IPS-NIHi7 (cell line): Measurements from ENCODE around the gene CDC42EP3.

ENCODE experiments used
- DNase-seq: peaks from one replicate; pipeline ENCODE4 v3.0.0; 2012; ENCODE audit warnings: mixed read lengths; ENCODE audit errors: extremely low spot score

CDC42EP3 gene

GRCh38 chr2:37637190-37637860 lies 34.1 kb downstream of the CDC42EP3 start:
- no peak for DNase-seq

- no peak for DNase-seq
Observed at GRCh38 chr2:37636381-37637066, 34.9 kb downstream of the CDC42EP3 start.

DNA sequence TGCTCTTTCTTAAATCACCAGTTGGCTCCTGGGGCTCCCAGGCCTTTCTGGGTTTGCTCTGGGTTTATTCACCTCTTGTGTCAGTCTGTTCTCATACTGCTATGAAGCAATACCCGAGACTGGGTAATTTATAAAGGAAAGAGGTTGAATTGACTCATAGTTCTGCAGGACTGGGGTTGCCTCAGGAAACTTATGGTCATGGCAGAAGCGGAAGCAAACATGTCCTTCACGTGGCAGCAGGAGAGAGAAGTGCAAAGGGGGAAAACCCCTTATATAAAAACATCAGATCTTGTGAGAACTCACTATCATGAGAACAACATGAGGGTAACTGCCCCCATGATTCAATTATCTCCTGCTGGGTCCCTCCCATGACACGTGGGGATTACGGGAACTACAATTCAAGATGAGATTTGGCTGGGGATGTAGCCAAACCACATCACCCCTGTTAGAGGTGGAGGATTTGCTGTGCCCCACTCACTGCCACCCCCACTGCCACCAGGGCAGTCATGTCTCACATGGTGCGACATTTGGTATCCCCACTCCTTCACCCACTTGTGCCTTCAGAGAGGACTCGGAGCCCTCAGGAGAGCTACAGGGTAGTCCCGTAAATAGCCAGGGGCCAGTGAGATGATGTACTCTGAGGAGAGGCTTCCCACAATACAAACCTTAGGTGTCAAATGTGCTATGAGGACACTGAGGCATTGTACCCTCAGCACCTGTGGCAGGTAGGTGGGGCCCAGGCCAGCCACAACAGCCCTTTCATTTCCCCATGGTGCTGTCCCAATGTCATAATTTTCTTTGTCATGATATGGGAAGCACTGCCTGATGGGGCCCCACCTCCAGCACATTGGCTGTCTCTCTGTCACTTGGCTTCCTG lies 35.7 kb downstream of the CDC42EP3 start:
- no peak for DNase-seq

DNA sequence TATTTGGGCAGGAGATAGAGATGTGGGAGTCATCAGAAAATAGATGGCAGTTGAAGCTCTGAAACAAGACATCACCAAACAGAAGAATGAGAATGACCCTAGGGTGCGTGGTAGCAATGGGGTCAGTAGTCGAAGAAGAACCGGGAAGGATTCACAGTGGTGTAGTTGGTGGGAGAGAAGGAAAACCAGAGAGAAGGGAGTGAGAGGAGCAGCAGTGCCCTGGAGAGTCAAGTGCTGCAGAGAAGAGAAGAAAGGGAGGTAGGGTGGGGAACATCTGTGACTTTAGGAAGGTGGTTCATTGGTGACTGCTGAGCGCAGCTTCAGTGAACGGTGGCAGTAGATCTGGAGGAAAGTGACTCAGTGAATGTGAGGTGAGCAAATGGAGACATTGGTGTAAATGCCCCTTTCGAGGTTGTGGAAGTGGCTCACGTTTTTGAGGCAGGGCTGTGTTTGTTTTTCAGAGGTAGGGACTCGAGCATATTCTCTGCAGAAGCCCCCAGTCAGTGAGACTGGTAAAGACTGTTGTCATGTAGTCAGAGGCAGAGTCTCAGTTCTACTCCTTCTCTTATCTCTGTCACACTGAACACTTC lies 36.4 kb downstream of the CDC42EP3 start:
- no peak for DNase-seq

- no peak for DNase-seq
Observed at GRCh38 chr2:37633845-37634244, 37.6 kb downstream of the CDC42EP3 start.

DNA sequence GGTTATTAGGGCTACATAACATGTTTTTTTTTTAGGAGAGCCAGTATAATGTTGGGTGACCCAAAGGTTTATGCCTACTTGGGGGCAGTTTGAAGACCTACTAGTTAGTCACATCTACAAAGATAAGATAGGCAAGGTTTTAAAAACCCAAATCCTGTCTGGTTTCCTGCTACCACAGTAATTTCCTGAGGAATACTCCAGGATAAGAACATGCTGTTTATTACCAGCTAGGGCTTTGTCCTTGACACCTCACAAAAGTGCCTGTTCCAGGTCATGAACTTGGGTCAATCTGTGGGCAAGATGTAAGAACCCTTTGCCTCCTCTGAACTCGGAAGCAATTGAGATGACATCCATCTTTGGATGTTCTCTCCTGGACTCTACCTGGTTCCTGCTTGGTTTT lies 38.2 kb downstream of the CDC42EP3 start:
- DNase-seq, result no peak

DNA sequence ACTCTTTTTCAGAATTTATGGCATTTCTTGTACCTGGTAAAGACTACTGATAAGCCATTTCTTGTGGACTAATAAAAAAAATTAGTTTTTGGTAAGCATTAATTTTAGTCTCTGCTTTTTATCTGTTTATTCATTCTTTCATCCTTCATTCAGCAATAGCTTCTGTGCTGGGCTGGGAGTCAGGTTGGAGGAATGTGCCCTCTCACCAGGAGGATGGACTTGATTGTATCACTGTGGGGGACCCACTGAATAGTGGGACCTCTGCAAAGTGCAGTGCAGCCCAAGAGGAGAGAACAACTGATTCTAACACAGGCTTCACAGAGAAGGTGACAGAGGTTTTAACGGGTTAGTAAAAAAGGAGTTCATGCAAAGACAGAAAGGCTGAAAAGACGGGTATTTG lies 39.1 kb downstream of the CDC42EP3 start:
- no peak for DNase-seq

DNA sequence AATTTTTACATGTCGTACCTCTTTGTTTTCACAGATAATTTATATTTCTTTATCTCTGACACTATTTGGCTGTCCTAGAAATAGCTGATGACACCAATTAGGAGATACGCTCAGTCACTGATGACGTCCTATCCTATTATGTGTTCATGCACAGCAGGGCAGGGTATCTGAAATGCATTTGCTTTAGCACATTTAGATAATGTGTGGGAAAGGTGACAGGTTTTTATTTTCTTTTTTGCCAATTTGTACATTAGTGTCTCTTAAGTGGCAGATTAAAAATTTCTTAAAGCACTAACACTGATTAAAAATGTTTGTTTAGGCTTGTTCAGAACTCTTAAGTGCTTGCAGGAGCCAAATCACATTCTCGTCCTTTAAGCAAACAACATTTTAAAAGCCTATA lies 39.7 kb downstream of the CDC42EP3 start:
- no peak for DNase-seq

- DNase-seq, result no peak
Observed at GRCh38 chr2:37631292-37631691, 40.1 kb downstream of the CDC42EP3 start.

- DNase-seq, result no peak
Observed at GRCh38 chr2:37630776-37631175, 40.7 kb downstream of the CDC42EP3 start.

DNA sequence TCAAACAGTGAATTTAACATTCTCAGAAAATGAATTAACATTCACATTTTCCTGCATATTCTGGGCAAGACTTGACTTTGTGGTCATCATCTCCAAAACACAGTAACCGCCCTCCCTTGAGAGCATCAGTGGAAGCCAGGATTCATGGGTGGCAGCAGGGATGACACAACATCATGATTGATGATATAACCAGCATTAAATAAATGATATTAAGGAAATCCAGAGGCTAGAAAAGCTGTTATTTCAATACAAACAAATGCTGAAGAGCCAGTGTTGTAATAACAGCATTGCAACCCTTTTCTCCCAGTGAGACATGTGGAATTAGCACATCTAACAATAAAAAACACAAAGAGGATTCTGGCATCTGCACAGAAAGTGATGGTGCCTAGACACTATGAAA lies 41.1 kb downstream of the CDC42EP3 start:
- no peak for DNase-seq

DNA sequence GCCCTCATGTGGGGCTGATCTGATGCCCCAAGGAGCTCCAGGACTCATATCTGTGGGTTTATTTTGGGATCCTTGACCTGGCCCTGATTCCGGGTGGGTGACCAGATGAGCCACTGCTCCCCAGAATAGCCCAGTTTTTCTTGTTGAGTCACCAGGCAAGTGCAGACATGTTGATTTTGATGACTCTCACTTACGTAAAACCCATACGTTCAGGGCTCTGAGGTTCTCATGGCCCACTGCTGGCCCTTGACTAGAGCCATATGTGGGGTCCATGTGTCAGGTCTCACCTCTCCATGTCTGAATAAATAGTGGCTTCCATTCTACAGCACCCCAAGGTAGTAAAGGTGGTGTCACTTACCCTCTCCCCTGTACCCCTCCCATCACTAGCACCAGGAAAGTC lies 41.9 kb downstream of the CDC42EP3 start:
- no peak for DNase-seq

DNA sequence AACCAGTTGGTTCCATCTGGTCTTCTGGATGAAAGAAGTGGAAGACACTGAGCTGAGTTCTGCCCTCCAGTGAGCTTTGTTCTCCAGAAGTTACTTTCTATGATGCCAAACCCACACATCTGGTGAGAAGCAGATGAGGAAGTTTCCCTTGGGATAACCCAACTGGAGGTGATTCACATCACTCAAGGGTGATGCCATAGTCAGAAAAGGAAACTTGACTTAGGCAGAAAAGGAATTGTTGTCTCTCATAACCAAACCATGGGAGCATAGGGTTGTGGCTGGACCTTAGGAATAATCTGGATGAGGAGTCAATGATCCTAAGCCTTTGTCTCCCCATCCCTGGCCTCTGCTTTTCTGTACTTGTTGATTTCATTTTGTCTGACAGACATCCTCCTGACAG lies 43.7 kb downstream of the CDC42EP3 start:
- no peak for DNase-seq

DNA sequence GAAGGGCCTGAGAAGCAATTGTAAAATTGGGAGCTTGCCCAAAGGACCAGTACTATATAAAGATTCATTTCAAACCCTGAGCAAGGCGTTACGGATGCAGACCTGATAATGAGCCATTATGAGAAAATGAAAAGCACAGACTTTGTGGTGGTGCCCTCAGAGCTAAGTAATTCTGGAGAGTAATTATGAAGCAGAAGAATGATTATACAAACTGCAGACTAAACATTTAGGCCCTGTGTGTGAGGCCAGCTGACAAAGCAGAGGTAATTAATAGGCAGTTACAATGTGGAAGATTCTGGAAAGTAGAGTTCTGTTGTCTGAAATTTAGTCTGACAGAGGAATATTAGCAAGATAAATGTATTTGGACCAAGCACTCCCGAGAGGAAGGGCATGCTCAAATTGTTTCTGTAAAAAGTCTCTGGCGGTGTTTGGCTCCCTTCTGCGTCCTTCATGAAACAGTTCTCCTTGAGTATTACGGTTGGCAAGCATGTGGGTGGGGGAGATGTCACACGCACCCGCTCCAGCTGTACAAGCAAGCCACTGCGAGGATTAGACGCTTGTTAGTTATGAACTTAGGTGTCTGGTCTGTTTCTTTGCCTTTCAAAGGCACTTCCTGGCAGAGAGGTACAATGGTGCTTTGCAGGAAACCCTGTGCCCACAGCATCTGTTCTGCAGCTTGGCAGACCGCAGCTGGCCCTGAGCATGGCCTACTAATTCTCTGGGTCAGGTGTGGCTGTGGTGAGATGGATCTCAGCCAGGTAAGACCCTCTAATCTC lies 45.5 kb downstream of the CDC42EP3 start:
- DNase-seq, result no peak

- DNase-seq, result no peak
Observed at GRCh38 chr2:37625156-37625555, 46.3 kb downstream of the CDC42EP3 start.

GRCh38 chr2:37623971-37624900 lies 47.2 kb downstream of the CDC42EP3 start:
- no peak for DNase-seq

DNA sequence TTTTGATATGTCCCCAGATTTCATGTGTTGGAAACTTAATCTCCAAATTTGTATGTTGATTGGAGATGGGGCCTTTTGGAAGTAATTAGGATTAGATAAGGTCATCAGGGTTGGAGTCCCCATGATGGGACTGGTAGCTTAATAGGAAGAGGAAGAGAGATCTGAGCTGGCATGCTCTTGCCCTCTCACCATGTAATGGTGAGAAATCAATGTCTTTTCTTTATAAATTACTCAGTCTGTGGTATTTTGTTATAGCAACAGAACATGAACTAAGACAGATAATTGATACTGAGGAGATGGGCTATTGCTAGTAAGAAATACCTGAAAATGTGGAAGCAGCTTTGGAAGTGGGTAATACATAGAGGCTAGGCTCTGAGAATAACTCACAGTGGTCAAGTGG lies 48.0 kb downstream of the CDC42EP3 start:
- no peak for DNase-seq

DNA sequence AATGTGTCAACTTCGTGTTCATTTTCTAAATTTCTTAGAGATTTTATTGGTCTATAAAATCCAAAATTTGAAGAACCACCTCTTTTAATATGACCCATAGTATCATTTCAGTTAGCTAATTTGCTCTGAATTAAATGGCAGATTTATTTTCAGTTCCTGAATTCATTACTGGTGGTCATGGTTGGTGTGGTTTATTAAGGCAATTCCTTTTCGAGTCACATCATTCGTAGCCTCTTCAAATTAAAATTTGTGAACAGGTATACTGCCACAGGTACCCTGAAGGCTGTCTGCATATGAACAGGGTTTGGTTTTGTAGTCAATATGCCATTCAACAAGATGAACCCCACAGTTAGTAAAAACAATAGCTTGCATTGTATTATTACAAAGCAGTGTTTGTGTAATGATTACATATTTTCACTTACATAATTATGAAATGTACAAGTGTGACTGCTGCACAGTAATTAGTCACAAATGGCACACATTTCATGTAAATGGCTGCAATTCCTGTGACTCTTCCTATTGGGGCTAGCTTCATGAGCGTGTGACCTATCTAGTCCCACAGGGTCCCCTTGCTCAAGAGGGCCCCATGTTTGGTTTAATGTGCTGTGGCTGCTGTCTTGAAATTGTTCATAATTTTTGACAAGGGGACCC lies 48.9 kb downstream of the CDC42EP3 start:
- no peak for DNase-seq

DNA sequence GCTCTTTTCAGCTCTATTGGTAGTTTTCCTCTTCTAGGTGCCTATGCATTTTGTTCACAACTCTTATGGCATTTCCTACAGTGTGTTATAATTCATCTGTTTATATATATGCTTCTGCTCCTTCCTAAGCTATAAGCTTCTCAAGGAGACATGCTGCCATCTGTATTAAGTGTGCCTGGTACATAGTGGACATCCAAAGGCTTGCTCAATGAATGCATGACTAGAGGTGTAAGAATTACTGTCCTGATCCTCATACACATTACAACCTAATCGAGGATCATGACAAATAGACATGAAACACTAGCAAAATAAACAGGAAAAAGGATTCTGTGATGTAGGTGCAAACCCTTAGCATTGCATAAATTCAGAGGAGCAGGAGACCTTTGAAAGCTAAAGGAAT lies 50.2 kb downstream of the CDC42EP3 start:
- no peak for DNase-seq

GRCh38 chr2:37619959-37620300 lies 51.5 kb downstream of the CDC42EP3 start:
- DNase-seq, result no peak
